B cell (primary cell): ENCODE results near the gene REEP6. TPM values are rescaled to one million over a fixed set of nuclear protein-coding genes. Genes with fewer than 3 reads are reported as not detected.

Source experiments
- ATAC-seq: fragments of 200-7000 bp; cut with Tn5 transposase; one replicate; pipeline ENCODE4 v1.10.0; 2021; ENCODE audit warnings: low read depth, mild to moderate bottlenecking, moderate number of reproducible peaks, moderate library complexity
- CTCF ChIA-PET: fragments of 350-600 bp; sonication (Branson Sonifier 250); formaldehyde crosslinking; loops from one replicate; lab custom pipeline; 2021; ENCODE audit warnings: antibody characterized with exemption, inconsistent platforms; lab: Charles Lee
- POLR2A ChIA-PET: fragments of 350-600 bp; sonication (Branson Sonifier 250); formaldehyde crosslinking; loops from one replicate; lab custom pipeline; 2021; ENCODE audit warnings: antibody characterized with exemption; lab: Charles Lee
- DNase-seq: peaks from one replicate; pipeline ENCODE4 v3.0.0; 2013
- H2AFZ ChIP-seq: 2 replicates; pipeline ENCODE4 v1.6.1; 2012; ENCODE audit warnings: mild to moderate bottlenecking, low read depth, low read length; ENCODE audit not compliant: insufficient read depth, poor library complexity, severe bottlenecking
- H3K27ac ChIP-seq, 2 donors: 1 replicate in 1 of 2; 2 replicates in 1 of 2; pipeline ENCODE4 v1.5.1; 2012 to 2013; ENCODE audit warnings: low read length in 2 of 2, mild to moderate bottlenecking in 2 of 2, moderate library complexity in 1 of 2
- H3K27me3 ChIP-seq, 4 experiments: fragments of 200-600 bp in 1 of 4; sonication (generic) in 1 of 4; replicated peaks in 1 of 4; 1 replicate in 2 of 4; 2 replicates in 2 of 4; pipeline versions ENCODE4 v1.6.1 to v1.7.0; 2013 to 2016; ENCODE audit warnings: low read length in 3 of 4, mild to moderate bottlenecking in 2 of 4, mixed read lengths in 1 of 4, moderate library complexity in 1 of 4; ENCODE audit not compliant: insufficient read depth in 4 of 4, control insufficient read depth in 3 of 4; ENCODE audit errors: control extremely low read depth in 1 of 4
- H3K36me3 ChIP-seq, 2 experiments: replicated peaks in 1 of 2; 1 replicate in 1 of 2; 2 replicates in 1 of 2; pipeline versions ENCODE4 v1.6.1 to v1.7.1; 2013; ENCODE audit warnings: low read length in 1 of 2; ENCODE audit not compliant: insufficient read depth in 2 of 2, control insufficient read depth in 1 of 2; ENCODE audit errors: control extremely low read depth in 1 of 2, extremely low read depth in 1 of 2
- H3K4me1 ChIP-seq, 2 donors: fragments of 200-600 bp in 1 of 2; sonication (generic) in 1 of 2; 1 replicate in 1 of 2; 2 replicates in 1 of 2; pipeline versions ENCODE4 v1.5.1 to v1.6.1; 2013 to 2017; ENCODE audit warnings: low read length in 2 of 2; ENCODE audit not compliant: control insufficient read depth in 2 of 2, insufficient read depth in 2 of 2
- H3K4me2 ChIP-seq: replicated peaks from 2 replicates; pipeline ENCODE3; 2012; ENCODE audit warnings: mild to moderate bottlenecking, low read depth, low read length; ENCODE audit not compliant: poor library complexity, severe bottlenecking
- H3K4me3 ChIP-seq, 5 experiments: fragments of 200-600 bp in 1 of 5; sonication (generic) in 1 of 5; 1 replicate in 3 of 5; 2 replicates in 2 of 5; pipeline versions ENCODE4 v1.5.1 to v1.7.0; 2011 to 2016; ENCODE audit warnings: low read length in 4 of 5, mild to moderate bottlenecking in 4 of 5, low read depth in 2 of 5, control low read depth in 1 of 5, moderate library complexity in 1 of 5; ENCODE audit not compliant: insufficient read depth in 1 of 5; ENCODE audit errors: control extremely low read depth in 1 of 5, extremely low read depth in 1 of 5
- H3K79me2 ChIP-seq: fragments of 200-600 bp; sonication (generic); one replicate; pipeline ENCODE4 v1.6.0; 2016; ENCODE audit warnings: low read length; ENCODE audit not compliant: control insufficient read depth, insufficient read depth
- H3K9ac ChIP-seq: fragments of 200-600 bp; sonication (generic); 2 replicates; pipeline ENCODE4 v1.6.1; 2017; ENCODE audit warnings: mild to moderate bottlenecking, low read length, moderate library complexity
- H3K9me3 ChIP-seq, 3 donors: one replicate each; pipeline versions ENCODE4 v1.6.1 to v1.7.1; 2013; ENCODE audit warnings: low read length in 2 of 3; ENCODE audit not compliant: control insufficient read depth in 2 of 3, insufficient read depth in 1 of 3; ENCODE audit errors: control extremely low read depth in 1 of 3
- H4K20me1 ChIP-seq: 2 replicates; pipeline ENCODE4 v1.6.0; 2012; ENCODE audit warnings: mild to moderate bottlenecking, low read length; ENCODE audit not compliant: insufficient read depth, control insufficient read depth, poor library complexity, severe bottlenecking
- H3K27ac Mint-ChIP-seq: one replicate; pipeline ENCODE4 v1.8.0; 2021; ENCODE audit warnings: mixed read lengths
- H3K27me3 Mint-ChIP-seq: one replicate; pipeline ENCODE4 v1.8.0; 2021; ENCODE audit warnings: mixed read lengths
- H3K4me1 Mint-ChIP-seq: one replicate; pipeline ENCODE4 v1.8.0; 2021; ENCODE audit warnings: mixed read lengths
- H3K4me3 Mint-ChIP-seq: one replicate; pipeline ENCODE4 v1.8.0; 2021; ENCODE audit warnings: mixed read lengths
- H3K9me3 Mint-ChIP-seq: one replicate; pipeline ENCODE4 v1.8.0; 2022; ENCODE audit warnings: mixed read lengths; ENCODE audit not compliant: insufficient read depth
- CTCF ChIP-seq: fragments of 200-600 bp; IDR thresholded peaks from one replicate; pipeline ENCODE4 v1.8.0; 2022; ENCODE audit warnings: antibody characterized with exemption, mild to moderate bottlenecking
- EZH2 ChIP-seq: IDR thresholded peaks from 2 replicates; pipeline ENCODE4 v1.6.1; 2012; ENCODE audit warnings: borderline replicate concordance, low read depth, mild to moderate bottlenecking, moderate library complexity, low read length; ENCODE audit not compliant: insufficient read depth, poor library complexity, severe bottlenecking
- WGBS: methylation state at CpG from one replicate; pipeline ENCODE4 v1.1.5; 2013; ENCODE audit warnings: missing lambda C conversion rate; ENCODE audit not compliant: insufficient coverage; 5-methylcytosine and 5-hydroxymethylcytosine counted together
- intact Hi-C: fragments of 100-400 bp; cut with micrococcal nuclease; formaldehyde crosslinking; loops from one replicate; pipeline ENCODE4 v1.10.0; 2022
- polyA plus RNA-seq: library from polyadenylated mRNA; depleted of rRNA; stranded (reverse); fragments of >200 nt; gene quantifications from 2 replicates; pipeline ENCODE4 v1.2.3, GENCODE V29; 2012
- total RNA-seq, 2 donors: library from RNA; stranded (reverse); fragments of 120-200 nt in 1 of 2; gene quantifications; 1 replicate in 1 of 2; 2 replicates in 1 of 2; pipeline versions ENCODE4 v1.2.3 to v1.2.4, GENCODE V29; 2013 to 2022

REEP6 gene
- total and polyA plus RNA-seq, 2 donors (not counting 1 experiment from before 2014, with no cell fraction given), result 0.64 to 1.1 TPM

DNA sequence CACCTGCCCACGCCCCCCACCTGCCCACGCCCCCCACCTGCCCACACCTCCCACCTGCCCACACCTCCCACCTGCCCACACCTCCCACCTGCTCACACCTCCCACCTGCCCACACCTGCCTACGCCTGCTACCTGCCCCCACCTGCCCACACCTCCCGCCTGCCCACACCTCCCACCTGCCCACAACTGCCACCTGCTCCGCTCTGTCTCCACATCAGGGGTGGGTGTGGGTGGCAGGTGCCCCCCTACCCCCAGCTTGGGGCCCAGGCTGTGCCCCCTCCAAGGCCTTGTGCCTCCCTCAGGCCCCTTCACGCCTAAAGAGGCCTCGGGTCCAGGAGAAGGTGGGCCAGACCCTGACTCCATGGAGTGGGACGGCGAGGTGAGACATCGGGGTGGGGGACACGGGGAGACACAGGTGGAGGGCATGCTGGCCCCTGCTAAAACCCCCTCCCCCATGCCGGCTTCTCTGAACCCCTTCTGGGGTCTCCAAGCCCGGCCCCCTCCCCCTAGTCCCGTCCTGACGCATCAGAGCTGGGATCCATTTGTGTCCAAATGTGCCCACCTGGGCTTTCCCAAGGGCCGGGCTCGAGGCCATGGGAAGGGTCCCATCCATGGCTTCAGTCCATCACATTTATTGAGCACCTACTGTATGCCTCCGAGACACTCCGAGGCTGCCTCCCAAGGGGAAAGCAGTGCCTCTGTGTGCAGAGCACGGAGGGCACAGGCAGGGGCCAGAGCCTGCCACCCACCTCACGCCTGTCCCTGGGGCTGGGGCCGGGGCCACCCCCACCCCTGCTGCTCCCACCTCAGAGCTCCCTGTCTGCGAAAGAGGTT is 37.8 kb downstream of the REEP6 start:
- H3K4me3 ChIP-seq, result no peak overlapping the region
- TF ChIP-seq CTCF (no peak), EZH2 (no peak)
- WGBS, result 83% methylated on average over 18 of the region's 23 CpGs
- peaks cover 0 to 4% (median 0%) of the 10 kb centered on the region in 3 donors for H3K9me3 ChIP-seq
- ChIA-PET CTCF (no interaction called here), POLR2A (interaction anchor here (0.6 kb wide), 1 partner anchor 835 kb away, joined by 6 read pairs; no protein-coding TSS in a partner anchor)
- peaks cover 7% of the 10 kb centered on the region for H3K4me1 Mint-ChIP-seq
- no peaks in the 10 kb centered on the region for H3K79me2 ChIP-seq
- no peaks in the 10 kb centered on the region for H3K36me3 ChIP-seq
- no peaks in the 10 kb centered on the region for H3K9me3 Mint-ChIP-seq
- no peaks in the 10 kb centered on the region for H4K20me1 ChIP-seq
- no peak for ATAC-seq
- peaks cover 0 to 30% (median 9%) of the 10 kb centered on the region in 4 experiments for H3K27me3 ChIP-seq
- H3K9ac ChIP-seq, result no peak overlapping the region
- peaks cover 42% of the 10 kb centered on the region for H3K27me3 Mint-ChIP-seq
- no peak overlapping the region for H2AFZ ChIP-seq
- intact Hi-C loops, result no loop called here
- peaks cover 3 to 8% of the 10 kb centered on the region in 2 donors for H3K4me1 ChIP-seq
- DNase-seq, result no peak
- H3K27ac ChIP-seq, result no peak overlapping the region
- H3K27ac Mint-ChIP-seq, result no peak overlapping the region
- no peak overlapping the region for H3K4me2 ChIP-seq
- no peak overlapping the region for H3K4me3 Mint-ChIP-seq

DNA sequence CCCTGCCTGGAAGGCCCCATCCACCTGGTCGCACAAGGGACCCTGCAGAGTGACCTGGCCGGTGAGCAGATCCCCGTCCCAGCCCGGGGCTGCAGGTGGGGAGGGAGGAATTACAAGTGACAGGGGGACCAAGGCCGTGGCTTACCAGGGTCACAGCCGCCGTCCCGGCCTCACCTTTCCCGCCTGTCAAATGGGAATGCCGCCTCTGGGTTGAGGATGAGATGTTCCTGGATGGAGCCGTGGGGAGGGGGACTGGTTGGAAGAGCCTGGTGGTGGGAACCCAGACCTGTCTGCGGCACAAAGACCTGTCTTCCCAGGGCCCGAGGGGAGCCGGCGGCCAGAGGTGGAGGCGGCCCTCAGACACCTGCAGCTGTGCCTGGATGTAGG is 38.4 kb downstream of the REEP6 start:
- CTCF ChIA-PET, result no interaction called here

More for the DNA sequence above, 38.4 kb downstream of the REEP6 start:
- Mint-ChIP-seq H3K27me3 (peaks cover 40% of the 10 kb centered on the region), H3K4me1 (peaks cover 5% of the 10 kb centered on the region), H3K4me3 (no peak overlapping the region), H3K27ac (no peak overlapping the region), H3K9me3 (no peaks in the 10 kb centered on the region)
- no peak overlapping the region for H3K4me2 ChIP-seq
- peaks cover 0 to 29% (median 8%) of the 10 kb centered on the region in 4 experiments for H3K27me3 ChIP-seq
- POLR2A ChIA-PET, result interaction anchor here (0.6 kb wide), 1 partner anchor 834 kb away, joined by 6 read pairs; no protein-coding TSS in a partner anchor
- no peak overlapping the region for H3K27ac ChIP-seq
- no peak overlapping the region for H3K9ac ChIP-seq
- WGBS, result 89% methylated on average over 15 of the region's 16 CpGs
- no peaks in the 10 kb centered on the region for H3K79me2 ChIP-seq
- TF ChIP-seq EZH2 (no peak), CTCF (no peak)
- no peaks in the 10 kb centered on the region for H4K20me1 ChIP-seq
- ATAC-seq, result no peak
- H3K36me3 ChIP-seq, result no peaks in the 10 kb centered on the region
- H2AFZ ChIP-seq, result no peak overlapping the region
- H3K4me3 ChIP-seq, result no peak overlapping the region
- H3K9me3 ChIP-seq, result peaks cover 0 to 4% (median 0%) of the 10 kb centered on the region in 3 donors
- intact Hi-C loops, result no loop called here
- peaks cover 2 to 6% of the 10 kb centered on the region in 2 donors for H3K4me1 ChIP-seq
- no peak for DNase-seq
